HepG2 (cell line): ENCODE data around the gene EPB41L2. TPM values are rescaled to one million over a fixed set of nuclear protein-coding genes. Genes with fewer than 3 reads are reported as not detected.

Experiments
- ATF1 ChIP-seq: IDR thresholded peaks from 2 replicates; pipeline ENCODE4 v1.6.1; 2016; ENCODE audit warnings: mild to moderate bottlenecking, control low read depth
- DMTF1 ChIP-seq: sonication (generic); formaldehyde crosslinking; IDR thresholded peaks from 2 replicates; pipeline ENCODE4 v1.4.0; 2020; ENCODE audit warnings: mild to moderate bottlenecking, missing genetic modification reagents
- FOSL1 ChIP-seq: sonication (generic); formaldehyde crosslinking; IDR thresholded peaks from 2 replicates; pipeline ENCODE4 v1.9.0; 2021; ENCODE audit warnings: missing genetic modification reagents, borderline replicate concordance
- FOXO1 ChIP-seq: sonication (generic); formaldehyde crosslinking; IDR thresholded peaks from 2 replicates; pipeline ENCODE4 v1.4.0; 2020; ENCODE audit warnings: missing genetic modification reagents
- FOXO4 ChIP-seq: sonication (generic); formaldehyde crosslinking; conservative IDR thresholded peaks from 2 replicates; pipeline ENCODE4 v1.8.1; 2023; ENCODE audit warnings: missing genetic modification reagents
- FUBP1 ChIP-seq: sonication (generic); formaldehyde crosslinking; IDR thresholded peaks from 2 replicates; pipeline ENCODE4 v1.5.1; 2020; ENCODE audit warnings: missing genetic modification reagents, mild to moderate bottlenecking, borderline replicate concordance
- GATAD1 ChIP-seq: IDR thresholded peaks from 2 replicates; pipeline ENCODE4 v1.6.1; 2016; ENCODE audit warnings: missing genetic modification reagents, missing compliant biosample characterization
- HIC2 ChIP-seq: sonication (generic); formaldehyde crosslinking; IDR thresholded peaks from 2 replicates; pipeline ENCODE4 v1.9.0; 2022; ENCODE audit warnings: low read depth, missing genetic modification reagents
- NKX3-1 ChIP-seq: sonication (generic); formaldehyde crosslinking; IDR thresholded peaks from 2 replicates; pipeline ENCODE4 v1.5.0; 2020; ENCODE audit warnings: missing genetic modification reagents
- SRSF1 ChIP-seq: fragments of 200-400 bp; formaldehyde crosslinking; optimal IDR thresholded peaks from 2 replicates; pipeline ENCODE3; 2017; ENCODE audit warnings: mild to moderate bottlenecking, low read depth, low read length, moderate library complexity
- TP53 ChIP-seq: sonication (generic); formaldehyde crosslinking; conservative IDR thresholded peaks from 2 replicates; pipeline ENCODE4 v1.4.0; 2020; ENCODE audit warnings: missing genetic modification reagents
- ZNF124 ChIP-seq: sonication (generic); formaldehyde crosslinking; IDR thresholded peaks from 2 replicates; pipeline ENCODE4 v1.4.0; 2020; ENCODE audit warnings: missing genetic modification reagents
- ZNF225 ChIP-seq: sonication (generic); formaldehyde crosslinking; IDR thresholded peaks from 2 replicates; pipeline ENCODE4 v1.4.0; 2020; ENCODE audit warnings: mild to moderate bottlenecking, missing genetic modification reagents
- ZNF34 ChIP-seq: sonication (generic); formaldehyde crosslinking; IDR thresholded peaks from 2 replicates; pipeline ENCODE4 v1.4.0; 2020; ENCODE audit warnings: mild to moderate bottlenecking, missing genetic modification reagents, borderline replicate concordance
- ZNF44 ChIP-seq: sonication (generic); formaldehyde crosslinking; IDR thresholded peaks from 2 replicates; pipeline ENCODE4 v1.5.1; 2020; ENCODE audit warnings: mild to moderate bottlenecking, missing genetic modification reagents
- ZNF446 ChIP-seq: sonication (generic); formaldehyde crosslinking; IDR thresholded peaks from 2 replicates; pipeline ENCODE4 v1.5.0; 2020; ENCODE audit warnings: mild to moderate bottlenecking, missing genetic modification reagents
- ZNF484 ChIP-seq: sonication (generic); formaldehyde crosslinking; IDR thresholded peaks from 2 replicates; pipeline ENCODE4 v1.5.1; 2020; ENCODE audit warnings: mild to moderate bottlenecking, low read depth, missing genetic modification reagents, borderline replicate concordance
- ZNF615 ChIP-seq: sonication (generic); formaldehyde crosslinking; IDR thresholded peaks from 2 replicates; pipeline ENCODE4 v1.5.0; 2020; ENCODE audit warnings: mild to moderate bottlenecking, missing genetic modification reagents, borderline replicate concordance
- ZNF644 ChIP-seq: IDR thresholded peaks from 2 replicates; pipeline ENCODE4 v1.6.1; 2016; ENCODE audit warnings: low read depth
- ZNF652 ChIP-seq: IDR thresholded peaks from 2 replicates; pipeline ENCODE4 v1.6.1; 2016; ENCODE audit warnings: low read depth, borderline replicate concordance
- ZNF678 ChIP-seq: sonication (generic); formaldehyde crosslinking; IDR thresholded peaks from 2 replicates; pipeline ENCODE4 v1.4.0; 2020; ENCODE audit warnings: mild to moderate bottlenecking, missing genetic modification reagents
- polyA plus RNA-seq, 8 experiments: library from polyadenylated mRNA; depleted of rRNA in 3 of 8; stranded (reverse) in 7 of 8; unstranded in 1 of 8; fragments of >200 nt; fragmentation: Illumina TruSeq in 4 of 8; extraction: Trizol in 4 of 8; gene quantifications; 2 replicates each; pipeline versions ENCODE4 v1.2.1 to v1.2.3, GENCODE V29; 2011 to 2016; ENCODE audit warnings: low read depth in 4 of 8, missing spikeins in 1 of 8, mixed read lengths in 1 of 8; ENCODE audit not compliant: insufficient read depth in 1 of 8
- total RNA-seq, 5 experiments: library from RNA; depleted of rRNA; stranded (reverse); fragments of >200 nt; fragmentation: Illumina TruSeq; extraction: Trizol; gene quantifications; 2 replicates each; pipeline ENCODE4 v1.2.3, GENCODE V29; 2016; ENCODE audit warnings: low read depth in 1 of 5

Gene EPB41L2
- total and polyA plus RNA-seq, 2 of the 13 experiments (the other 11 are each of a cell fraction or from before 2014, with no cell fraction given): 41.7 to 56.4 TPM

GRCh38 chr6:130827247-130828149 is 235.5 kb downstream of the EPB41L2 start, which contains the start of gene SMLR1 (continued):
- TF ChIP-seq FOXO1 (CRISPR knock-in tag) (peak; percentile 89), ZNF225 (CRISPR knock-in tag) (no peak), SRSF1 (no peak), ZNF644 (peak; percentile 76), ZNF44 (no peak), HIC2 (CRISPR knock-in tag) (no peak), ATF1 (no peak), ZNF124 (CRISPR knock-in tag) (no peak; the same call in 1 of the 2 replicates), ZNF615 (no peak), ZNF446 (CRISPR knock-in tag) (no peak; the same call in 1 of the 2 replicates), FOXO4 (CRISPR knock-in tag) (no peak), GATAD1 (CRISPR knock-in tag) (no peak), ZNF678 (CRISPR knock-in tag) (no peak), DMTF1 (CRISPR knock-in tag) (no peak), FUBP1 (CRISPR knock-in tag) (peak; percentile 93; the same call in 1 of the 2 replicates), FOSL1 (CRISPR knock-in tag) (no peak), TP53 (CRISPR knock-in tag) (peak; percentile 20; the same call in 1 of the 2 replicates), ZNF652 (CRISPR knock-in tag) (no peak), ZNF34 (CRISPR knock-in tag) (no peak; the same call in 1 of the 2 replicates), ZNF484 (CRISPR knock-in tag) (no peak), NKX3-1 (CRISPR knock-in tag) (no peak)
